Right lobe of liver (tissue), 6 donors: Measurements from ENCODE around the gene TMTC4. TPM values are rescaled to one million over a fixed set of nuclear protein-coding genes. Genes with fewer than 3 reads are reported as not detected.

Experiments used
- ATAC-seq, 4 donors: fragments of 200-7000 bp; cut with Tn5 transposase; one replicate each; pipeline ENCODE4 v1.9.1; 2020; ENCODE audit warnings: mild to moderate bottlenecking in 4 of 4, moderate library complexity in 4 of 4
- DNase-seq, 3 donors: peaks; one replicate each; pipeline ENCODE4 v3.0.0-alpha.2; 2020
- H3K27ac ChIP-seq, 3 donors: fragments of 200-600 bp; one replicate each; pipeline ENCODE4 v1.8.0; 2022
- H3K27me3 ChIP-seq, 2 donors: fragments of 200-600 bp; one replicate each; pipeline ENCODE4 v1.8.0; 2022
- H3K36me3 ChIP-seq, 4 donors: fragments of 200-600 bp; sonication (generic) in 1 of 4; one replicate each; pipeline versions ENCODE4 v1.5.1 to v1.8.0; 2017 to 2022; ENCODE audit warnings: control low read depth in 1 of 4
- H3K4me1 ChIP-seq, 4 donors: fragments of 200-600 bp; sonication (generic) in 1 of 4; one replicate each; pipeline versions ENCODE4 v1.5.1 to v1.8.0; 2017 to 2022; ENCODE audit warnings: control low read depth in 1 of 4
- H3K4me3 ChIP-seq, 3 donors: fragments of 200-600 bp; one replicate each; pipeline ENCODE4 v1.8.0; 2022
- H3K9me3 ChIP-seq, 4 donors: fragments of 200-600 bp; sonication (generic) in 1 of 4; one replicate each; pipeline versions ENCODE4 v1.5.1 to v1.8.0; 2017 to 2022; ENCODE audit warnings: control low read depth in 1 of 4
- CTCF ChIP-seq, 4 donors: fragments of 200-600 bp in 3 of 4; fragments of 450-650 bp in 1 of 4; IDR thresholded peaks; one replicate each; pipeline versions ENCODE4 v1.5.1 to v1.8.0; 2016 to 2022; ENCODE audit warnings: antibody characterized with exemption in 4 of 4, mild to moderate bottlenecking in 2 of 4
- POLR2A ChIP-seq: fragments of 450-650 bp; IDR thresholded peaks from one replicate; pipeline ENCODE4 v1.6.1; 2017; ENCODE audit warnings: antibody characterized with exemption, mild to moderate bottlenecking
- WGBS: methylation state at CpG from one replicate; pipeline ENCODE4 v1.1.6; 2018; ENCODE audit warnings: low coverage, low lambda C conversion rate; ENCODE audit not compliant: insufficient coverage; ENCODE audit errors: missing lambda C conversion rate; 5-methylcytosine and 5-hydroxymethylcytosine counted together
- intact Hi-C, 2 donors: fragments of 100-400 bp; cut with DNase I; formaldehyde crosslinking; loops; one replicate each; pipeline versions ENCODE4 v1.11.2 to v1.14.1; 2022
- long read RNA-seq: library from polyadenylated mRNA; unstranded; transcript quantifications from one replicate; pipeline ENCODE4 v2.0.0, GENCODE V29; 2019
- total RNA-seq, 6 experiments: library from RNA; depleted of rRNA in 2 of 6; stranded (reverse); fragments of >200 nt in 2 of 6; fragmentation: NEBNext Ultra II Directional in 3 of 6; extraction: Animal tissue kit (Norgen Biotek cat#: 25700) in 3 of 6; gene quantifications; one replicate each; pipeline versions ENCODE4 v1.1.0 to v1.2.4, GENCODE V29; 2016 to 2023
- donor health status: DM: no; HTN: yes; CAD: no.
- donor health status: DM: no; HTN: no; CAD: no.
- donor health status: DM: no; HTN: no; CAD: no.
- donor health status: DM: no; HTN: yes; CAD: no.
- donor health status: DM: no; HTN: yes; CAD: no.

TMTC4 gene
- total RNA-seq: 10 to 100 TPM; 10.7 to 17.9 (median 14.1) TPM
- long read RNA-seq, partial matches to known transcripts: 2 of 2 reads
- long read RNA-seq, other reads (novel, unspliced or antisense): 0 of 2 reads

- H3K4me1 ChIP-seq: peaks cover 0 to 14% (median 5%) of the 10 kb centered on the region in 4 donors
- no peak for ATAC-seq
- intact Hi-C loops: no loop called here
- H3K9me3 ChIP-seq: no peaks in the 10 kb centered on the region
- no peak for TF ChIP-seq CTCF (IDR thresholded peaks at IDR 0.05)
- TF ChIP-seq POLR2A: no peak
- H3K27me3 ChIP-seq: no peaks in the 10 kb centered on the region
- WGBS: no CpG with 5 or more reads among the region's 45 CpGs
- no peaks in the 10 kb centered on the region for H3K36me3 ChIP-seq
- H3K27ac ChIP-seq: peak within 1 kb of the TSS; percentile 77 to 91 (median 78)
- peak within 1 kb of the TSS; percentile 55 to 84 (median 61) for H3K4me3 ChIP-seq
- no peak for DNase-seq
Measured at GRCh38 chr13:100674572-100674871, at the start of gene TMTC4. Gene TMTC4, minus strand, starts transcription at chr13:100674795. Its CDS starts 4,433 bp downstream, at chr13:100670362.

- no peaks in the 10 kb centered on the region for H3K36me3 ChIP-seq
- WGBS: 33% methylated on average over 3 of the region's 7 CpGs
- H3K27ac ChIP-seq: no peak overlapping the region
- no peaks in the 10 kb centered on the region for H3K27me3 ChIP-seq
- ATAC-seq (peak; percentile 53 to 69 (median 64)), DNase-seq (no peak)
- intact Hi-C loops: no loop called here
- peaks cover 0 to 4% (median under 1%) of the 10 kb centered on the region in 4 donors for H3K4me1 ChIP-seq
- no peak overlapping the region for H3K4me3 ChIP-seq
- TF ChIP-seq POLR2A (no peak), CTCF (IDR thresholded peaks at IDR 0.05) (peak in 2 of 4 donors; percentile 15 to 20)
- no peaks in the 10 kb centered on the region for H3K9me3 ChIP-seq
Measured at GRCh38 chr13:100722517-100722916, 47.9 kb upstream of the TMTC4 start.

GRCh38 chr13:100721885-100722512 is 47.4 kb upstream of the TMTC4 start:
- 10% methylated on average over 6 of the region's 6 CpGs for WGBS
- Histone ChIP-seq H3K36me3 (no peaks in the 10 kb centered on the region), H3K4me1 (peaks cover 0 to 4% (median under 1%) of the 10 kb centered on the region in 4 donors), H3K9me3 (no peaks in the 10 kb centered on the region), H3K4me3 (no peak overlapping the region), H3K27me3 (no peaks in the 10 kb centered on the region), H3K27ac (no peak overlapping the region)
- intact Hi-C loops: no loop called here
- peak; percentile 94 to 97 (median 95) for ATAC-seq
- TF ChIP-seq CTCF (IDR thresholded peaks at IDR 0.05): peak; percentile 68 to 84 (median 81)
- no peak for TF ChIP-seq POLR2A
- peak in 2 of 3 donors; percentile 34 to 64 for DNase-seq

- no peaks in the 10 kb centered on the region for H3K4me1 ChIP-seq
- H3K36me3 ChIP-seq: no peaks in the 10 kb centered on the region
- H3K4me3 ChIP-seq: no peak overlapping the region
- TF ChIP-seq CTCF (IDR thresholded peaks at IDR 0.05) (no peak), POLR2A (no peak)
- WGBS: 81% methylated on average over 4 of the region's 7 CpGs
- ATAC-seq: no peak
- H3K27me3 ChIP-seq: no peaks in the 10 kb centered on the region
- no peak for DNase-seq
- H3K9me3 ChIP-seq: no peaks in the 10 kb centered on the region
- intact Hi-C loops: no loop called here
- no peak overlapping the region for H3K27ac ChIP-seq
Measured at GRCh38 chr13:100715604-100716003, 41.0 kb upstream of the TMTC4 start.
